ENCODE data around the gene ARPC5. TPM values are rescaled to one million over a fixed set of nuclear protein-coding genes. Genes with fewer than 3 reads are reported as not detected.

ARPC5 gene
- total and polyA plus RNA-seq, 2 of the 8 experiments (the other 6 are each of a cell fraction or from before 2014, with no cell fraction given): 24.0 to 60.8 TPM

DNA sequence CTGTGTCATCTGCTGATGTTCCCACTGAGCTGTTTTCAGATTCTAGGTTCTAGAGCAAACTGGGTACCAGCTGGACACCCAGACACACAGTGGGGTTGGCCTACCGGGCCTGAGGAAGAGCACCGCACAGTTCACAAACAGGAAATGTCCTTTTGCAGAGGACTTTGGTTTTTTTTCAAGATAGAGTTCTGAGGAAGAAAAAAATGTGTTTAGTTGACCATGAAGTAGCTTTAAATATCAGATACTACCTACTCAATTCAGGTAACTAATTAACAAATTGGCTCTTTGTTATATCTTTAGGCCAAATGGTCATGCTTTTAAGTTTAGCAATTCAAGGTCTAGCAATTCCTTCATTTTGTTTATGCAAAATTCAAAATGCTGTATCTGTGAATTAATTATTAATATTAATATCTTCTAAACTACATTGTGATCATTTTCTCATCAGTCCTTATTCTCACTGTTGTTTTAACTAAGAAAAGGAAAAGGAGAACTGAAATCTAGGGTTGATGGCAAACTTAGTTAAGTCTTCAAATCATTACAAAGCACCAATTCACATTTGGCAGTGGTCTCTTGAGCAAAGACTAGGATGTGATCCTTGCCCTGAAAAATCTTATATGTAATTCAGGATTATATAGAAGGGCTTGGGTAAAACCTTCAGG, 28.1 kb downstream of the ARPC5 start (continued):
- TF ChIP-seq, protein P1, sequence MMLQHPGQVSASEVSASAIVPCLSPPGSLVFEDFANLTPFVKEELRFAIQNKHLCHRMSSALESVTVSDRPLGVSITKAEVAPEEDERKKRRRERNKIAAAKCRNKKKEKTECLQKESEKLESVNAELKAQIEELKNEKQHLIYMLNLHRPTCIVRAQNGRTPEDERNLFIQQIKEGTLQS (IDR thresholded peaks at IDR 0.05; ENCODE audit: insufficient read depth, low read depth, low read length): no peak
- TF ChIP-seq KDM1A (IDR thresholded peaks at IDR 0.05; ENCODE audit: borderline replicate concordance, low read length) (no peak), BCL11A (IDR thresholded peaks at IDR 0.05; ENCODE audit: low read depth in 2 of 2, low read length in 2 of 2) (no peak), POLR2AphosphoS5 (IDR thresholded peaks at IDR 0.05; ENCODE audit: low read depth, low read length) (no peak), PHF8 (conservative IDR thresholded peaks at IDR 0.05; ENCODE audit: low read depth, low read length) (no peak)
